C4-2B (cell line): Measurements from ENCODE around the gene MTFR2.

Experiments
- ZFX ChIP-seq: fragments of 450-650 bp; IDR thresholded peaks from 2 replicates; pipeline ENCODE4 v1.6.1; 2017
- TF ChIP-seq, protein P1 (sequence below): fragments of 450-650 bp; conservative IDR thresholded peaks from 2 replicates; pipeline ENCODE4 v1.5.1; 2017; ENCODE audit warnings: mild to moderate bottlenecking

DNA sequence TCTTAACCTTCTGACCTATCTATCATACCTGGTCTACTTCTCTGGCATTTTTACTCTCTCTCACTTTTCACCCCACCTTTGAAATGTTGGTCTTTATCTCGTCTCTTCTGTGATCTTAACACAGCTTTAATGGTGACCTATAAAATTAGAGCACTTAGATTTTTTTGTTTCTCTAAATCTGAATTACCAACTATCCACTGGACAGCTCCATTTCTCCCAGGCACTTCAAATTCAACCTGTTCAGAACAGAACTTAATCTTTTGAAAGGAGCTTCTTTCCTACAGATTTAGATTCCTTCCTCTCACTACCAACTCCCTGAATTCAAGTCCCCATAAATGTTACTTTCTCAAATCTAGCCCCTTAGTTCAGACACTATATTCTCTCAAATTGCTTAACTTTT is 15.0 kb upstream of the MTFR2 start:
- TF ChIP-seq, protein P1, sequence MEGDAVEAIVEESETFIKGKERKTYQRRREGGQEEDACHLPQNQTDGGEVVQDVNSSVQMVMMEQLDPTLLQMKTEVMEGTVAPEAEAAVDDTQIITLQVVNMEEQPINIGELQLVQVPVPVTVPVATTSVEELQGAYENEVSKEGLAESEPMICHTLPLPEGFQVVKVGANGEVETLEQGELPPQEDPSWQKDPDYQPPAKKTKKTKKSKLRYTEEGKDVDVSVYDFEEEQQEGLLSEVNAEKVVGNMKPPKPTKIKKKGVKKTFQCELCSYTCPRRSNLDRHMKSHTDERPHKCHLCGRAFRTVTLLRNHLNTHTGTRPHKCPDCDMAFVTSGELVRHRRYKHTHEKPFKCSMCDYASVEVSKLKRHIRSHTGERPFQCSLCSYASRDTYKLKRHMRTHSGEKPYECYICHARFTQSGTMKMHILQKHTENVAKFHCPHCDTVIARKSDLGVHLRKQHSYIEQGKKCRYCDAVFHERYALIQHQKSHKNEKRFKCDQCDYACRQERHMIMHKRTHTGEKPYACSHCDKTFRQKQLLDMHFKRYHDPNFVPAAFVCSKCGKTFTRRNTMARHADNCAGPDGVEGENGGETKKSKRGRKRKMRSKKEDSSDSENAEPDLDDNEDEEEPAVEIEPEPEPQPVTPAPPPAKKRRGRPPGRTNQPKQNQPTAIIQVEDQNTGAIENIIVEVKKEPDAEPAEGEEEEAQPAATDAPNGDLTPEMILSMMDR: no peak
- TF ChIP-seq ZFX: no peak
